ENCODE data around the gene IER2. TPM values are rescaled to one million over a fixed set of nuclear protein-coding genes. Genes with fewer than 3 reads are reported as not detected.

Gene IER2
- total and polyA plus RNA-seq, 9 of the 15 experiments (the other 6 are each of a cell fraction or from before 2014, with no cell fraction given) = 4.5 to 205 (median 23.7) TPM

DNA sequence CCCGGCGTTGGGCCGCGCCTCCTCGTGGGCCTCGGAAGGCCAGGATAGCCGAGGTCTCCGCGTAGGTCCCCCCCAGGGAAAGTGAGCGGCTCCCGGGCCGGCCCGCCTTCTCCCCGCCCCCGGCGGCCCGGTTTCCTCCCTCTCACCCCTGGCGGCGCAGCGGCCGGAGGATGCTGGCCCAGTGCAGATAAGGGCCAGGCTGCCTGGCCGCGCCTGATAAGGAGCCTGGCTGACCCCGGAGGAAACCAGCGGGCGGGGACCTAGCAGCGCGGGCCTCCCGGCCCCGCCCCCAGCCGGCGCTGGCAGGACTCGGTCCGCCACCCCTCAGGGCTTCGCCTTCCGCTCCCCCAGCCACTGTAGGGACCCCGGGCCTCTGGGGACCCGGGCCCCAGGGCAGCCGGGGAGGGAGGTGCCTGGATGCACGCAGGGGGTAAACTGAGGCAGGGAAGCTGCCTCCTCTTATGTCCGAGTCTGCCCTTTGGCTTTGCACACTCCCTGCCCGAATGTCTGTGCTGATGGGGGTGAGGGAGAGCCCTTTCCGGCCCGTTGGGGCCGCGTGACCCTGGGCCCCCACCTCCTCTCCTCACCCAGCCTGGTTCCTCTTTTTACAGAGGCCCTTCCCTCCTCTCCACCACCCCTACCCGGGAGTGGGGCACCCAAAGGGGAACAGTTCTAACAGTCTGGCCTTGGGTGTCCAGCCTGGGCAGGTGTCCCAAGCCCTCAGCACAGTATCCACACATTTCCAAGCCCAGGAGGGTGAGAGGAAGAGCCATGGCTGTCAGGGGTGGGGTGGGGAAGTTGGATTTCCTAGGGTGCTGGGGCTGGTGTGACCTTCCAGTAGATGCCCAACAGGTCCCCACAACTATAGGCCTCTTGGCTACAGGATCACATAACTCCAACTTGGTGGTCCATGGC is 47.3 kb upstream of the IER2 start, which contains the start of gene LYL1 (continued):
- TF ChIP-seq TCF7 (IDR thresholded peaks at IDR 0.05; ENCODE audit: borderline replicate concordance) (no peak; the same call in 1 of the 2 replicates), FOXM1 (IDR thresholded peaks at IDR 0.05; ENCODE audit: low read depth) (peak; percentile 93), FOXM1 (CRISPR knock-in tag; IDR thresholded peaks at IDR 0.05; ENCODE audit: low read depth) (0 out of 2 replicates have a peak, but pooled peaks have one; percentile 78), KDM1A (IDR thresholded peaks at IDR 0.05) (peak; percentile 80 to 85), PHB2 (IDR thresholded peaks at IDR 0.05; ENCODE audit: low read depth) (peak; percentile 94), MYC (IDR thresholded peaks at IDR 0.05; ENCODE audit: low read depth, low read length) (peak; percentile 81), MYC (CRISPR knock-in tag; IDR thresholded peaks at IDR 0.05; ENCODE audit: borderline replicate concordance, low read depth) (no peak), FOS (IDR thresholded peaks at IDR 0.05; ENCODE audit: extremely low read depth, insufficient read length) (no peak), NONO (IDR thresholded peaks at IDR 0.05; ENCODE audit: low read depth in 2 of 2, low read length in 1 of 2) (peak in 1 of 2 experiments; percentile 97; a peak in 3 of 4 replicates), TBP (optimal IDR thresholded peaks at IDR 0.05; ENCODE audit: low read depth, low read length) (peak; percentile 78), NFE2L1 (tag; IDR thresholded peaks at IDR 0.05; ENCODE audit: borderline replicate concordance, low read depth) (no peak), NFXL1 (CRISPR knock-in tag; IDR thresholded peaks at IDR 0.05) (no peak), ESRRB (CRISPR knock-in tag; IDR thresholded peaks at IDR 0.05; ENCODE audit: borderline replicate concordance) (no peak), FOXP4 (CRISPR knock-in tag; IDR thresholded peaks at IDR 0.05; ENCODE audit: borderline replicate concordance) (0 out of 2 replicates have a peak, but pooled peaks have one; percentile 24), GATA2 (CRISPR knock-in tag; IDR thresholded peaks at IDR 0.05) (peak; percentile 99), ZNF146 (CRISPR knock-in tag; IDR thresholded peaks at IDR 0.05; ENCODE audit: unreplicated experiment) (no peak), EGR1 (conservative IDR thresholded peaks at IDR 0.05) (peak; percentile 92), TARDBP (IDR thresholded peaks at IDR 0.05) (peak; percentile 97), FOXP1 (CRISPR knock-in tag; IDR thresholded peaks at IDR 0.05) (0 out of 2 replicates have a peak, but pooled peaks have one; percentile 41), ZC3H8 (IDR thresholded peaks at IDR 0.05) (no peak), ZEB2 (IDR thresholded peaks at IDR 0.05) (no peak), FUS (optimal IDR thresholded peaks at IDR 0.05; ENCODE audit: low read depth, low read length) (peak; percentile 96), RBBP5 (IDR thresholded peaks at IDR 0.05; ENCODE audit: borderline replicate concordance, insufficient read depth, low read length, poor library complexity, severe bottlenecking) (peak; percentile 75), WHSC1 (IDR thresholded peaks at IDR 0.05; ENCODE audit: low read length) (no peak), GTF2F1 (IDR thresholded peaks at IDR 0.05; ENCODE audit: low read depth, low read length) (no peak; the same call in 1 of the 2 replicates)
- TF ChIP-seq, protein P1, sequence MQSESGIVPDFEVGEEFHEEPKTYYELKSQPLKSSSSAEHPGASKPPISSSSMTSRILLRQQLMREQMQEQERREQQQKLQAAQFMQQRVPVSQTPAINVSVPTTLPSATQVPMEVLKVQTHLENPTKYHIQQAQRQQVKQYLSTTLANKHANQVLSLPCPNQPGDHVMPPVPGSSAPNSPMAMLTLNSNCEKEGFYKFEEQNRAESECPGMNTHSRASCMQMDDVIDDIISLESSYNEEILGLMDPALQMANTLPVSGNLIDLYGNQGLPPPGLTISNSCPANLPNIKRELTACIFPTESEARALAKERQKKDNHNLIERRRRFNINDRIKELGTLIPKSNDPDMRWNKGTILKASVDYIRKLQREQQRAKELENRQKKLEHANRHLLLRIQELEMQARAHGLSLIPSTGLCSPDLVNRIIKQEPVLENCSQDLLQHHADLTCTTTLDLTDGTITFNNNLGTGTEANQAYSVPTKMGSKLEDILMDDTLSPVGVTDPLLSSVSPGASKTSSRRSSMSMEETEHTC (IDR thresholded peaks at IDR 0.05) = peak; percentile 96
- TF ChIP-seq, protein P2, sequence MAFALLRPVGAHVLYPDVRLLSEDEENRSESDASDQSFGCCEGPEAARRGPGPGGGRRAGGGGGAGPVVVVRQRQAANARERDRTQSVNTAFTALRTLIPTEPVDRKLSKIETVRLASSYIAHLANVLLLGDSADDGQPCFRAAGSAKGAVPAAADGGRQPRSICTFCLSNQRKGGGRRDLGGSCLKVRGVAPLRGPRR (CRISPR knock-in tag; IDR thresholded peaks at IDR 0.05) = 0 out of 2 replicates have a peak, but pooled peaks have one; percentile 69
